SK-N-SH treated with all-trans-retinoic acid at 6 μM for 48 hours (cell line): Measurements from ENCODE around the gene BAIAP3.

Source experiments
- TCF4 ChIP-seq: fragments of 250-450 bp; sonication (Bioruptor Pico); IDR thresholded peaks from 2 replicates; pipeline ENCODE4 v1.8.0; 2021; ENCODE audit warnings: mild to moderate bottlenecking, moderate library complexity, borderline replicate concordance
- ZC3H10 ChIP-seq: fragments of 250-450 bp; sonication (Bioruptor Pico); IDR thresholded peaks from 2 replicates; pipeline ENCODE4 v1.5.1; 2021; ENCODE audit warnings: mild to moderate bottlenecking, moderate library complexity
- ZFP3 ChIP-seq: fragments of 250-450 bp; sonication (Bioruptor Pico); IDR thresholded peaks from 2 replicates; pipeline ENCODE4 v1.5.0; 2020; ENCODE audit warnings: mild to moderate bottlenecking, moderate library complexity
- TF ChIP-seq, protein P1 (sequence below): fragments of 250-450 bp; sonication (Bioruptor Pico); IDR thresholded peaks from 2 replicates; pipeline ENCODE4 v1.5.1; 2020; ENCODE audit warnings: low read depth, mild to moderate bottlenecking, moderate library complexity

DNA sequence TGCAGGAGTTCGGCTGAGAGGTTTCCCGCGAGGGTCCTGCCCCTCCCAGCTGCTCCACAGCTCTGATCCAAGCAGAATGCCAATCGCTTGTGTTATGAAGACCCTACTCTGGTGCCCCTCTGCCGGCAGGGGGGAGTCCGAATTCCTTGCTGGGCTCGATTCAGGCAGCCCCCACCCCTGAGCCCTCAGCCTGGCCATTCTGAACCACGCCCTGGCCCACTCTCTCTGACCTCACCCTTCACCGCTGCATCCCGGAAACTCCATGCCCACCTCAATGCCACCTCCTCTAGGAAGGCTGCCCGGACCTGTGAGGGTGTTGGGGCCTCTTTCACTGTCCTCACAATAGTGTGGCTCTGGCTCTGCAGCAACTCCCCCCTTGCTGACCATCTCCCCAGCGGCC is 31.9 kb upstream of the BAIAP3 start:
- TF ChIP-seq, protein P1, sequence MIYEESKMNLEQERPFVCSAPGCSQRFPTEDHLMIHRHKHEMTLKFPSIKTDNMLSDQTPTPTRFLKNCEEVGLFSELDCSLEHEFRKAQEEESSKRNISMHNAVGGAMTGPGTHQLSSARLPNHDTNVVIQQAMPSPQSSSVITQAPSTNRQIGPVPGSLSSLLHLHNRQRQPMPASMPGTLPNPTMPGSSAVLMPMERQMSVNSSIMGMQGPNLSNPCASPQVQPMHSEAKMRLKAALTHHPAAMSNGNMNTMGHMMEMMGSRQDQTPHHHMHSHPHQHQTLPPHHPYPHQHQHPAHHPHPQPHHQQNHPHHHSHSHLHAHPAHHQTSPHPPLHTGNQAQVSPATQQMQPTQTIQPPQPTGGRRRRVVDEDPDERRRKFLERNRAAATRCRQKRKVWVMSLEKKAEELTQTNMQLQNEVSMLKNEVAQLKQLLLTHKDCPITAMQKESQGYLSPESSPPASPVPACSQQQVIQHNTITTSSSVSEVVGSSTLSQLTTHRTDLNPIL (CRISPR knock-in tag), result no peak
- TF ChIP-seq ZFP3 (CRISPR knock-in tag) (no peak), TCF4 (no peak), ZC3H10 (CRISPR knock-in tag) (no peak)
